GM12878 (cell line): Measurements from ENCODE around the gene SLC8B1. TPM values are rescaled to one million over a fixed set of nuclear protein-coding genes. Genes with fewer than 3 reads are reported as not detected.

Experiments
- ATAC-seq: fragments of 200-7000 bp; cut with Tn5 transposase; 3 replicates; pipeline ENCODE4 v1.9.1; 2020; ENCODE audit warnings: mild to moderate bottlenecking, moderate library complexity
- BruUV-seq: library from RNA; stranded (reverse); fragments of 400-500 nt; replicated peaks from 2 replicates; lab custom pipeline; 2021; lab: Mats Ljungman, UMichigan
- CTCF ChIA-PET: fragments of 300-600 bp; sonication (Branson Sonifier 250); formaldehyde crosslinking; extraction: SDS; loops from one replicate; lab custom pipeline; 2021; ENCODE audit warnings: inconsistent platforms; lab: Yijun Ruan, JAX
- POLR2A ChIA-PET: fragments of 350-600 bp; formaldehyde crosslinking; extraction: SDS; loops from one replicate; lab custom pipeline; 2021; ENCODE audit warnings: inconsistent platforms; lab: Charles Lee
- RAD21 ChIA-PET: fragments of 300-600 bp; sonication (Branson Sonifier 250); formaldehyde crosslinking; loops from one replicate; lab custom pipeline; 2023; ENCODE audit warnings: antibody characterized with exemption; ENCODE audit not compliant: unreplicated experiment; lab: Charles Lee
- SMC1A ChIA-PET: fragments of 300-600 bp; sonication (Branson Sonifier 250); formaldehyde crosslinking; loops from one replicate; lab custom pipeline; 2023; ENCODE audit not compliant: unreplicated experiment, uncharacterized antibody; lab: Charles Lee
- DNase-seq: peaks from one replicate; pipeline ENCODE4 v3.0.0-alpha.2; 2011; ENCODE audit warnings: low read depth, low spot score
- FAIRE-seq: peaks from 3 replicates; lab custom pipeline; 2011; peaks lifted over from hg19 to GRCh38; lab: Jason Lieb, UNC
- H2AFZ ChIP-seq: 2 replicates; pipeline ENCODE4 v1.6.0; 2011; ENCODE audit warnings: low read depth, low read length, control low read depth; ENCODE audit not compliant: control insufficient read depth
- H3K27ac ChIP-seq: 2 replicates; pipeline ENCODE4 v1.5.1; 2011; ENCODE audit warnings: control low read depth; ENCODE audit not compliant: control insufficient read depth, insufficient read depth
- H3K27me3 ChIP-seq, 2 experiments: replicated peaks in 1 of 2; 2 replicates each; pipeline versions ENCODE4 v1.6.0 to v1.6.1; 2011; ENCODE audit warnings: low read length in 1 of 2; ENCODE audit not compliant: control insufficient read depth in 2 of 2, insufficient read depth in 2 of 2
- H3K36me3 ChIP-seq, 2 experiments: 2 replicates each; pipeline ENCODE4 v1.5.1; 2011; ENCODE audit warnings: low read length in 1 of 2; ENCODE audit not compliant: control insufficient read depth in 2 of 2, insufficient read depth in 2 of 2
- H3K4me1 ChIP-seq: 2 replicates; pipeline ENCODE4 v1.6.1; 2011; ENCODE audit warnings: mild to moderate bottlenecking, low read length, moderate library complexity, mixed read lengths; ENCODE audit not compliant: control insufficient read depth, insufficient read depth
- H3K4me2 ChIP-seq: 2 replicates; pipeline ENCODE4 v1.6.0; 2011; ENCODE audit warnings: control low read depth; ENCODE audit not compliant: control insufficient read depth, insufficient read depth
- H3K4me3 ChIP-seq: fragments of 200-600 bp; sonication (generic); 2 replicates; pipeline ENCODE4 v1.5.1; 2016
- H3K79me2 ChIP-seq: 2 replicates; pipeline ENCODE4 v1.6.0; 2011; ENCODE audit warnings: low read length; ENCODE audit not compliant: control insufficient read depth, insufficient read depth
- H3K9ac ChIP-seq: 2 replicates; pipeline ENCODE4 v1.8.0; 2011; ENCODE audit warnings: low read length, control low read depth, mixed read lengths; ENCODE audit not compliant: control insufficient read depth, insufficient read depth
- H3K9me3 ChIP-seq: replicated peaks from 3 replicates; pipeline ENCODE4 v1.5.1; 2011; ENCODE audit warnings: mild to moderate bottlenecking, low read length; ENCODE audit not compliant: control insufficient read depth, insufficient read depth
- H4K20me1 ChIP-seq: 2 replicates; pipeline ENCODE4 v1.6.0; 2011; ENCODE audit not compliant: control insufficient read depth, insufficient read depth
- HDAC6 ChIP-seq: fragments of 200-600 bp; sonication (generic); IDR thresholded peaks from one replicate; pipeline ENCODE4 v1.8.0; 2017; ENCODE audit warnings: antibody characterized with exemption; ENCODE audit not compliant: unreplicated experiment
- IKZF1 ChIP-seq: fragments of 450-650 bp; conservative IDR thresholded peaks from 2 replicates; pipeline ENCODE4 v1.6.1; 2017; ENCODE audit warnings: antibody characterized with exemption, mild to moderate bottlenecking
- JUNB ChIP-seq: IDR thresholded peaks from 2 replicates; pipeline ENCODE4 v1.6.1; 2016; ENCODE audit warnings: antibody characterized with exemption, mild to moderate bottlenecking
- MYB ChIP-seq: fragments of 150-350 bp; IDR thresholded peaks from 2 replicates; pipeline ENCODE4 v1.6.1; 2014; ENCODE audit warnings: mild to moderate bottlenecking, low read depth, low read length, borderline replicate concordance
- NR2F1 ChIP-seq: fragments of 450-650 bp; conservative IDR thresholded peaks from 2 replicates; pipeline ENCODE4 v1.6.1; 2017; ENCODE audit warnings: mild to moderate bottlenecking
- POU2F2 ChIP-seq: IDR thresholded peaks from 3 replicates; pipeline ENCODE4 v1.6.1; 2011; ENCODE audit warnings: low read depth, mild to moderate bottlenecking, low read length, borderline replicate concordance
- RBBP5 ChIP-seq: fragments of 200-600 bp; sonication (generic); conservative IDR thresholded peaks from 2 replicates; pipeline ENCODE4 v1.6.1; 2016
- RUNX3 ChIP-seq: IDR thresholded peaks from 2 replicates; pipeline ENCODE4 v1.6.1; 2012; ENCODE audit warnings: low read length, inconsistent platforms
- STAT1 ChIP-seq: fragments of 450-650 bp; conservative IDR thresholded peaks from 2 replicates; pipeline ENCODE4 v1.6.1; 2014; ENCODE audit warnings: antibody characterized with exemption, mild to moderate bottlenecking
- SUZ12 ChIP-seq: fragments of 200-600 bp; sonication (generic); IDR thresholded peaks from one replicate; pipeline ENCODE4 v1.6.1; 2018; ENCODE audit warnings: antibody characterized with exemption, mild to moderate bottlenecking; ENCODE audit not compliant: unreplicated experiment
- ZNF207 ChIP-seq: fragments of 450-650 bp; IDR thresholded peaks from 2 replicates; pipeline ENCODE4 v1.6.1; 2014; ENCODE audit warnings: antibody characterized with exemption, mild to moderate bottlenecking, borderline replicate concordance
- WGBS: methylation state at CpG from one replicate; pipeline ENCODE4 v1.1.6; 2016; ENCODE audit warnings: low lambda C conversion rate; ENCODE audit not compliant: insufficient replicate concordance, insufficient coverage; ENCODE audit errors: missing lambda C conversion rate; 5-methylcytosine and 5-hydroxymethylcytosine counted together
- in situ Hi-C: fragments of 300-500 bp; cut with MboI; formaldehyde crosslinking; loops from 9 replicates; pipeline ENCODE4 v1.14.3; 2018; ENCODE audit warnings: mixed read lengths
- intact Hi-C: fragments of 100-400 bp; cut with micrococcal nuclease; formaldehyde crosslinking; loops from one replicate; pipeline ENCODE4 v1.14.2; 2022; ENCODE audit not compliant: unreplicated experiment
- polyA plus RNA-seq, 11 experiments: library from polyadenylated mRNA; depleted of rRNA in 4 of 11; unstranded in 6 of 11; stranded (reverse) in 5 of 11; fragments of >200 nt; fragmentation: Nextera tagmentation in 4 of 11; fragmentation: Illumina TruSeq in 1 of 11; extraction: Ambion mirVana in 4 of 11; extraction: Trizol in 1 of 11; gene quantifications; 1 replicate in 1 of 11; 2 replicates in 10 of 11; pipeline versions ENCODE4 v1.2.1 to v1.2.3, GENCODE V29; 2011 to 2016; ENCODE audit warnings: inconsistent platforms in 2 of 11, missing spikeins in 2 of 11, low read depth in 1 of 11
- total RNA-seq, 4 experiments: library from RNA; depleted of rRNA in 3 of 4; stranded (reverse); fragments of >200 nt in 3 of 4; fragmentation: Illumina TruSeq in 1 of 4; extraction: Trizol in 1 of 4; gene quantifications; 2 replicates each; pipeline versions ENCODE4 v1.2.1 to v1.2.3, GENCODE V29; 2013 to 2021
- TF ChIP-seq, protein P1 (sequence below): fragments of 450-650 bp; IDR thresholded peaks from 2 replicates; pipeline ENCODE4 v1.6.1; 2017; ENCODE audit warnings: antibody characterized with exemption, mild to moderate bottlenecking, moderate library complexity

The SLC8B1 gene
- total and polyA plus RNA-seq, 10 of the 15 experiments (the other 5 are each of a cell fraction or from before 2014, with no cell fraction given): 0.18 to 12.3 (median 6.8) TPM

DNA sequence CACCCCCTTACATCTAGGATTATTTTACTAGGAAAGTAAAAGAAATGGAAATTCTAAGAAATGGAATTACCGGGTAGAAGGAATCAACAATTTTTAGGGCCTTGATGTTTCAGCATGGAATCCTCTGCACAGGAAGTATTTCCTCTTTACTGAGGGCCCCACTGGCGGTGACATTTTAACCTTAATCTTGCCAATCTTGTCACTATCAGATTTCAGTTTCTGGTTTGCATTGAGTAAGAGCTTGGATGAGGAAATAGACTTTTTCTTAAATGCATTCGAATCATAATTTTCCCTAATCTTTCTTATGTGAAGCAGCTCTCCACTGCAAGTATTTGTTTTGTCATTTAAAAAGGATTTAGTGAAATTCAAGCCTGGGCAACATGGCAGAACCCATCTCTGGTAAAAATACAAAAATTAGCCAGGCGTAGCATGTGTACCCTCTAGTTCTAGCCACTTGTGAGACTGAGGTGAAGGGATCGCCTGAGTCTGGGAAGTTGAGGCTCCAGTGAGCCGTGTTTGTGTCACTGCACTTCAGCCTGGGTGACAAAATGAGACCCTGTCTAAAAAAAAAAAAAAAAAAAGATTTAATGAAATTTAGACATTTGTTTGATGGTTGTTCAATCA, 73.0 kb downstream of the SLC8B1 start:
- Histone ChIP-seq H3K27me3 (no peaks in the 10 kb centered on the region), H3K9me3 (no peaks in the 10 kb centered on the region), H3K36me3 (peaks cover 0 to 6% of the 10 kb centered on the region in 2 experiments; a peak in 3 of 4 replicates), H2AFZ (no peak overlapping the region), H4K20me1 (no peaks in the 10 kb centered on the region), H3K4me1 (peaks cover 15% of the 10 kb centered on the region), H3K9ac (no peak overlapping the region), H3K4me2 (peak overlapping the region; percentile 45), H3K4me3 (no peak overlapping the region), H3K79me2 (no peaks in the 10 kb centered on the region), H3K27ac (peak overlapping the region; percentile 49)
- peak; percentile 70 for ATAC-seq
- WGBS: 74% methylated on average over 6 of the region's 6 CpGs
- intact Hi-C loops: no loop called here
- POLR2A ChIA-PET: interaction anchor here (0.5 to 1.4 kb wide), 3 partner anchors 31 to 755 kb away, joined by 3 to 6 read pairs (median 4); no protein-coding TSS in a partner anchor
- TF ChIP-seq, protein P1, sequence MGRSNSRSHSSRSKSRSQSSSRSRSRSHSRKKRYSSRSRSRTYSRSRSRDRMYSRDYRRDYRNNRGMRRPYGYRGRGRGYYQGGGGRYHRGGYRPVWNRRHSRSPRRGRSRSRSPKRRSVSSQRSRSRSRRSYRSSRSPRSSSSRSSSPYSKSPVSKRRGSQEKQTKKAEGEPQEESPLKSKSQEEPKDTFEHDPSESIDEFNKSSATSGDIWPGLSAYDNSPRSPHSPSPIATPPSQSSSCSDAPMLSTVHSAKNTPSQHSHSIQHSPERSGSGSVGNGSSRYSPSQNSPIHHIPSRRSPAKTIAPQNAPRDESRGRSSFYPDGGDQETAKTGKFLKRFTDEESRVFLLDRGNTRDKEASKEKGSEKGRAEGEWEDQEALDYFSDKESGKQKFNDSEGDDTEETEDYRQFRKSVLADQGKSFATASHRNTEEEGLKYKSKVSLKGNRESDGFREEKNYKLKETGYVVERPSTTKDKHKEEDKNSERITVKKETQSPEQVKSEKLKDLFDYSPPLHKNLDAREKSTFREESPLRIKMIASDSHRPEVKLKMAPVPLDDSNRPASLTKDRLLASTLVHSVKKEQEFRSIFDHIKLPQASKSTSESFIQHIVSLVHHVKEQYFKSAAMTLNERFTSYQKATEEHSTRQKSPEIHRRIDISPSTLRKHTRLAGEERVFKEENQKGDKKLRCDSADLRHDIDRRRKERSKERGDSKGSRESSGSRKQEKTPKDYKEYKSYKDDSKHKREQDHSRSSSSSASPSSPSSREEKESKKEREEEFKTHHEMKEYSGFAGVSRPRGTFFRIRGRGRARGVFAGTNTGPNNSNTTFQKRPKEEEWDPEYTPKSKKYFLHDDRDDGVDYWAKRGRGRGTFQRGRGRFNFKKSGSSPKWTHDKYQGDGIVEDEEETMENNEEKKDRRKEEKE: no peak
- TF ChIP-seq MYB (no peak), NR2F1 (peak; percentile 40; the same call in 1 of the 2 replicates), STAT1 (no peak), POU2F2 (no peak), SUZ12 (no peak), HDAC6 (no peak), IKZF1 (no peak), RUNX3 (0 out of 2 replicates have a peak, but pooled peaks have one; percentile 15), ZNF207 (no peak), RBBP5 (no peak), JUNB (0 out of 2 replicates have a peak, but pooled peaks have one; percentile 19)
- in situ Hi-C loops: no loop called here
- CTCF ChIA-PET: interaction anchor here (1.6 to 1.9 kb wide), 2 partner anchors 29 to 64 kb away, joined by 3 to 5 read pairs; no protein-coding TSS in a partner anchor
- RAD21 ChIA-PET: interaction anchor here (1.0 to 1.1 kb wide), 2 partner anchors 32 to 49 kb away, joined by 3 read pairs; no protein-coding TSS in a partner anchor
- peak; percentile 57 for FAIRE-seq
- SMC1A ChIA-PET: interaction anchor here (1.2 to 1.3 kb wide), 3 partner anchors 39 to 67 kb away, joined by 3 to 4 read pairs (median 3); no protein-coding TSS in a partner anchor
- DNase-seq: peak; percentile 11
- no TSS peak for BruUV-seq
